Middle frontal gyrus (tissue), 1 donor: Measurements from ENCODE around the gene GFRA4.

ENCODE experiments used
- DNase-seq: peaks from one replicate; pipeline ENCODE4 v3.0.0-alpha.2; 2015; ENCODE audit warnings: low spot score; ENCODE audit errors: extremely low spot score

The GFRA4 gene

GRCh38 chr20:3663031-3663701 lies at the start of gene GFRA4:
Gene GFRA4, minus strand, starts transcription at chr20:3663399. Its CDS starts 0 bp downstream, at chr20:3663399.
- no peak for DNase-seq

DNA sequence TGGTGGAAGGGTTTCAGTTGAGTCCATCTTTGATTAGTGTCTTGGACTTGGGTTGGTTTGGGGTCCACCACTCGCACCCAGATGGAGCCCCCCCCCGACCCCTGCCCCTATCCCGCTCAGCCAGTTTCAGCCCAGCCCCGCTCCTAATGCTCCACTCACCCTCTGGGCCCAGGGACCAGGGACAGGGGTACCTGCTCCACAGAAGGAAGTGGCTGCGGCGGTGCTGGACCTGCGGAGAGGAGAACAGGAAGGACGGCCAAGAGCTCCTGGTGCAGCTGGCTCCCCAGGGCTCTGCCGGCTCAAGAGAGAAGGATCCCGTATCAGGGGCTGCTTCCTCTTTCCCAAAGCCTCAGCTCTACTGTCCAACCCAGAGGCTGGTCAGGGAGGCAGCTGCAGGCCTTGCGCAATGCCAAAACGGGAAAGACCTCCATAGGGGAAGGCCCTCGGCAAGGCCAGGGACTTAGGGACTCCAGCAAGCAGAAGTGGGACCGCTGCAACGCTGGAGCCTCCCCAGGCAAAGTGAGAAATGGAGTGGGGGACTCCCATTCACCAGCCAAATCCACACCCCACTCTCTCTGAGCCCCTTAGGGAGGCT lies 49.2 kb upstream of the GFRA4 start, which contains the start of gene SIGLEC1:
Gene SIGLEC1 (minus strand): TSS at position 322 of the 595 bp plus-strand sequence. CDS start 5,472 bp downstream, outside the sequence.
- DNase-seq: no peak

GRCh38 chr20:3711484-3711941 lies 48.3 kb upstream of the GFRA4 start:
- no peak for DNase-seq

DNA sequence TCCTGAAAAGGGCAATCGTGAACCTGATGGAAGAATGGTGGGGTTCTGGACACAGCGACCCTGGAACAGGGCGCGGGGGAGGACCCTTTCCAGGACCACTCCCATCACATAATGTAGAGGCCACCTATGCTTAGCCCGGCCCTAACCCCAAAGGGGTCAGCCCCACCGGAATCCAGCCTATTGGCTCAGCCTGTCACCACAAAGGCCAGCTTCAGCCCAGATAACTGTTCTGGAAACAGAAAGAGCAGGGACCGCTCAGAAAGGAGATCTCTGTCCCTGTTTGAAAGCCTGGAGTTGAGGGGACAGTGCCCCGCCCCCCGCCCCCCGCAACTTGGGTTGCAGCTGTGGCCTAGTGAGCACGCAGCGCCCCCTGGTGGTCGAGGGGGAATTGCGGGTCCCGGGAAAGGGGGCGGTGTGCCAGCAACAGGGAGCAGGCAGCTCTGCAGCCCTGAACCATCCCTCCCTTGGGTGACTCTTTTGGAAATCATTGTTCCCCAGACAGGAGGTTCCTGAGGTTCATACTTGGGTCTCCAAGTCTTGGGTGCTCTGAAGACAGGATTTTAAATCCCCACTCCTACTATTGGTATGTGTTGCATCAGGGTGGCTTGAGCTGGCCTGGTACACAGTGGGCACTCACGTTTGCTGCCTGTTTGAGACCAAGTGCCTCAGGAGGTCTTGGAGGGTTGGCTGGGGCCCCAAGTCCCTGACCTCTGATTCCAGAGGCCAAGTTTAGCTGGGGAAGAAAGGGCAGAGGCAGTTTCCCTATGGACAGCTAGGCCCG lies 47.7 kb upstream of the GFRA4 start:
- no peak for DNase-seq

DNA sequence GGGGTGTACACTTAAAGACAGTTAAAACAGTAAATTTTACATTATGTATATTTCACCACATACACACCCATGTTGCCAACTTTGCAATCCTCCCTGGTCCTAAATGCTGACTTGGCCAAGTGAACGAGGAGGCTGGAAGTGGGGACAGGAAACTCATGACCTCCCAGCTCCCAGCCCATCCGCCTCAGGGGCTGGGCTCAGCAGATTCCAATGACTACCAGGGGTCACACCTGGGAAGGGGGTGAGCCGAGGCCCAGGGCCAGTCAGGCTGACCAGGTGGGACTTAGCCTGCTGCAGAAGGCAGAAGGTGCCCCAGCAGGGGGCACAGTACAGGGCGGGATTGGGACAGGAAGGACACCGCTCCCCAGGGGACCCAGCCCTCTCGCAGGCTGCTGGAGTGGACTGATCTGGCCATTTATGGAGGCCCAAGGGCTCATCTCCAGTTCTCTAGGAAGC lies 46.8 kb upstream of the GFRA4 start:
- DNase-seq: no peak

DNA sequence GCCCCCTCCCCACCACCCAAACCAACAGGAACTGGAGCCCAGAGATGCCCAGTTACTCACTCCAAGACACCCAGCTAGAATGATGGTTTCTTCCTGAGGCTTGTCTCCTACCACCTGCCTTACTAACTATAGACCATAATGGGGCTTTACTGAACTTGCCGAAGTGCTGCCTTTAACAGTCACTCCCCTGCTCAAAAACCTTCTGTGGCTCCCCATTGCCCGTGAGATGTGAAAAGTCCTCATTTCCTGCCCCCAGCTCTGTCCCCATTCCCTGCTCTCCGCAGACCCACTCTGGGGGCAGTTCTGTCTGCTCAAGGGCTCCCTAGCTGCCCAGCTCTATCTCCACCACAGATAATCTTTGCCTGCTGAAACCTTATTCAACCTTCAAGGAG lies 44.3 kb upstream of the GFRA4 start:
- DNase-seq: no peak

DNA sequence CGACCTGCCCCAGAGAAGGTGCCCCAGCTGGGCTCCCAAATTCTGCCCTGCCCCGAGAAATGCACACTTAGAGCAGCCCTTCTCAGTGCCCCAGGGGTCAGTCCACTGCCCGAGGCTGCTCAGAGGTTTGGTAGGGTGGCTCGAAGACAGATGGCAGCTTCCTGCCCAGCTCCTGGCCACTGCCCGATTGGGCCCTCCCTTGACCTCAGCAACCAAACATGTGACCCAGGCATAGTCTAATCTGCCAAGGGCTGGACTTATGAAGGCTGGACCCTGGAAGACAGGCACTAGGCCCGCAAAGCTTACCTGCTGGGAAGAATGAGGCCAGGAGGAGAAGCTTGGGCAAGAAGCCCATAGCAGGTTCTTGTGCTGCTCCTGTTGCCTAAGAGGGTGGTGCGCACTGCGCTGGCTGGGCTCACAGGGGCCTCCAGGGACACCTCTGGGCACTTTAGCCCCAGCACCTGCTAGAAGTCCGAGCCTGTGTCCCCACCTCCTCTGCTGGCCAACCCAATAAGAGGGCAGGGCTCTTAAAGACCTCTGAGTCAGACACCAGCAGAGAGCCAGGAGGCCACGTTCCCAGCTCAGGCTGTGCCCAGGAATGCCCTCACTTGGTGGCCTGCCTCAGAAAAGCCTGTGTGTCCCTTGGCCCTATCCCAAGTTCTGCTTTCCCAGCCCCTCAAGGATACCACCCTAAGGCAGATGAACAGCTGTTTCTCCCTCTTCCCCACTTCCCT lies 43.7 kb upstream of the GFRA4 start:
- no peak for DNase-seq

DNA sequence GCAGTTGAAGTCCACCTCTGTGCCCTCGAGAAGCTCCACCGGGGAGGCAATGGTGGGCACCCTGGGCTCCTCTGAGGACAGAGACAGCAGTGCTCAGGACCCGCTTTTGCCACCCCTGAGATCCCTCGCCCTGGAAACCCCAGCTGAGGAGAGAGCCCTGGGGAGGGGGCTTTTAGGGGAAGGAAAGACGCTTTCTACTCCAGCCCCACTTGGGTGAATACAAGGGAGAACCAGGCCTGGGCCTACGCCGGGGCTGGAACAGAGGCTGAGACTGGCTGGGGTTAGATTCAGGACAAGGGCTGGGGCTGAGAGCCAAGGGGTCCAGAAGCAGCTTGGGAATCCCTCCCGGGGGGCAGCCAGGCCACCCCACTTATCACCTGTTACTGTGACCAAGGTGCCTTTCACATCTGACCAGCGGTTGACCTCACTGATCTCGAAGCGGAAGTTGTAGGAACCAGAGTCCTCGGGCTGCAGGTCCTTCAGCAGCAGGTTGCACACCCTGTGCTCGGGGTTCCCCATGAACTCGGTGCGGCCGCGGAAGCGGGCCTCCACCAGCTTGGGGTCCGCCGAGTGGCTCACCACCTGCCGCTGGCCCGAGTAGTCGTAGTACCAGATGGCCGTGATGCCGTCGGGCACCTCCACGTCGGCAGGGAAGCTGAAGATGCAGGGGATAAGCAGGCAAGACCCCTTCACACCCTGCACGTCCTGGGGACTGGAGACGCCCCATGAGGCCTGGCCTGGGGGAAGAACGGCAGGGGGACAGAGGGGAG lies 43.0 kb upstream of the GFRA4 start:
- DNase-seq: no peak

GRCh38 chr20:3705491-3705969 lies 42.3 kb upstream of the GFRA4 start:
- DNase-seq: no peak

DNA sequence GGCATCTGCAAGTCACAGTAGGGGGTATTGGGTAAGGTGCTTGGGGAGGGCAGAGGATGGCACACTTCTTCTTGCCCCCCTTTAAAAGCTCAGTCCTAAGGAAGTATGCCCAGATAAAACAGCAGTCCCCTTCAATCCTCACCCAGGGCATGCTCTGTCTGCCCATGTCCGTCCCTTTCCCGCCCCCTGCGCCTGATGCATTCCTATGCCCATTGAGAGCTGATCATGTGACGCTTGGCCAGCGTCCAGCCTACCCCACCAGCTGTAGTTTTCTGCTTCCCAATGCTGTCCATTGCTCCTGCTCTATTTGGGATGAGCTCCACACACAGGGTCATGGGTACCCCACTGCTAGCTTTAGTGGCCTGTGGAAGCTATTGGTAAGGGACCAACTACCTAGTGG lies 40.9 kb upstream of the GFRA4 start:
- no peak for DNase-seq

DNA sequence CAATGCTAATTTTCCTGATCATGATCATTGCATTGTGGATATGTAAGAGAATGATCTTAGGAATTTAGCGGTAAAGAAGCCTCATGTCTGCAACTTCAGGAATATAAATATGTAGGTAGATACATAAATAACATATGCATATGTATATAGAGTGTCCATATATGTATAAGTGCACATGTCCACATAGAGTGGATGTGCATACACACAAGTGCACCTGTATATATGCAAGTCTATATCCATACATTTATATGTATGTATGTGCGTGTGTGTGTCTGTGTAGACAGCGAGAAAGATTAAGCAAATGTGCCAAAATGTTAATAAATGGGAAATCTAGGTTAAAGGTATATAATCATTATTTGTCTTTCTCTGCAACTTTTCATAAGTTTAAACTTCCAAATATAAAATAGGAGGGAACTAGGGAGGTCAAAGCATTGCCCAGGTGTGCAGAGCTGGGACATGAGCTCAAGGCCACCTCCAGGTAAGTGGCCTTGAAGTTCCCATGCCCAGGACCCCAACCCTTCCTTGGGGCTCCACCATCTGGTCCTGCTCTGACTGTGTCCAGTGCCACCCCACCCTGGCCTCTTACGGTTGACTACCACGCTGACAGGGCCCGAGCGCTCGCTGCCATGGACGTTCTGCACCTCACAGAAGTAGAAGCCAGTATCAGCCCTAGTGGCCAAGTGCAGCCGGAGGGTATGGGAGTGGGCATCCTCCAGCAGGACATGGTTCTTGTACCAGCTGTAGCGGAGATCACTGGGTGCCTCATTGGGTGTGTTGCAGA lies 39.6 kb upstream of the GFRA4 start:
- no peak for DNase-seq

DNA sequence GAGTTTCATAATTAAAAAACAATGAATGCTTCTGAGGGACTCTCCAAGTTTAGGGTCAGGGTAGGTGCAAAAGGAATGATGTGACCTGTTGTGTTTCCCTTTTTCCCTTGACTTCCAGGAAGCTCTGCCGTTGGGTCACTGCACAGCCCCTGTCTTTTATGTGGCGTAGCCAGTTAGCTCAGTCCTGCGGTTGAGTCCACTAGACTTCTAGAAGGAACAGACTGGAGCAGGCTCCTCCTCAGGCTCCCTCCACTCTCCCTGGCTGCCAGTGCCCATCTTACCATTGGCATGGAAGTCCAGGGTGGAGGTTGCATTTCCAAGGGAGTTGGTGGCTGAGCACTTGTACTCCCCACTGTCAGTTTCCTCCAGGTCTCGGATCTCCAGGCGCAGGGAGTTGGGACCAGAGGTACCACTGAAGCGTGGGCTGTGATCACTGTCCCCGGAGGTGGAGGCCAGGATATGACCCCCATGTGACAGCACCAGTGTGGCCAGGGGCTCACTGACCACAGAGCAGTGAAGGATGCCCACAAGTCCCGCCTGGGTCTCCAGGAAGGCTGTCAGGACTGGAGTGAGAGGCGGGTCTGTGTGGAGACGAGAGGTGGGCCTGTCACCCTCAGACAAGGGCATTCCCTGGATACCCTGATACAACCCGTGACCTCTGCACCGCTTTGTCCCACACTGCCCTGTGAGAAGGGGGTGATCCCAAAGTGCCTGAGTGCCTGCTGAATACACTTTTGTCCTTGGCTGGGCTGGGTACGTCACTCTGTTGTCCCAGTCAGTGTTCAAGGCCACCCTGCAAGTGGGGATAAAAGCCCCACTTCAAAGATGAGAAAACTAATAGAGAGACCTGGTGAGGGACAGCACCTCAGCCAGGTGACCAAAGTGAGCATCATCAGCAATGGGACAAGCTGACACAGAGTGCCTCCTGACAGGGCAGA lies 38.1 kb upstream of the GFRA4 start:
- no peak for DNase-seq

DNA sequence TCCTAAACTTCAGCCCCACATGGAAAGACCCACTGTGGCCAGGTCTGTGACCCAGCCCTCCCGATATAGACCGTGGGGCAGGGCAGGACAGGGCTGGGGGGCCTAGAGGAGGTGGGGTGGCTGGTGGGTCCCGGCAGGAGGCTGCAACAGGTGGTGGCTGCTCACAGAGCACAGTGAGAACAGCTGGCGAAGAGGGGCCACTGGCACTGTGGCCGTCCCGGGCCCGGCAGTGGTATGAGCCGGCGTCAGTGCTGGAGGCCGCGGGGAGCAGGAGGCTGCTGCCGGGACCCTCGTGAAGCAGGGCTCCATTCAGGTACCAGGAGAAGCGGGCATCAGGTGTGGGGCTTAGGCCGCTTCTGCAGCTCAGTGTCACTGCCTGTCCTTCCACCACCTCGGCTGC lies 35.8 kb upstream of the GFRA4 start:
- no peak for DNase-seq

- DNase-seq: no peak
These were observed 35.4 kb upstream of the GFRA4 start for GRCh38 chr20:3698591-3699001.

GRCh38 chr20:3697588-3698305 lies 34.5 kb upstream of the GFRA4 start:
- no peak for DNase-seq

DNA sequence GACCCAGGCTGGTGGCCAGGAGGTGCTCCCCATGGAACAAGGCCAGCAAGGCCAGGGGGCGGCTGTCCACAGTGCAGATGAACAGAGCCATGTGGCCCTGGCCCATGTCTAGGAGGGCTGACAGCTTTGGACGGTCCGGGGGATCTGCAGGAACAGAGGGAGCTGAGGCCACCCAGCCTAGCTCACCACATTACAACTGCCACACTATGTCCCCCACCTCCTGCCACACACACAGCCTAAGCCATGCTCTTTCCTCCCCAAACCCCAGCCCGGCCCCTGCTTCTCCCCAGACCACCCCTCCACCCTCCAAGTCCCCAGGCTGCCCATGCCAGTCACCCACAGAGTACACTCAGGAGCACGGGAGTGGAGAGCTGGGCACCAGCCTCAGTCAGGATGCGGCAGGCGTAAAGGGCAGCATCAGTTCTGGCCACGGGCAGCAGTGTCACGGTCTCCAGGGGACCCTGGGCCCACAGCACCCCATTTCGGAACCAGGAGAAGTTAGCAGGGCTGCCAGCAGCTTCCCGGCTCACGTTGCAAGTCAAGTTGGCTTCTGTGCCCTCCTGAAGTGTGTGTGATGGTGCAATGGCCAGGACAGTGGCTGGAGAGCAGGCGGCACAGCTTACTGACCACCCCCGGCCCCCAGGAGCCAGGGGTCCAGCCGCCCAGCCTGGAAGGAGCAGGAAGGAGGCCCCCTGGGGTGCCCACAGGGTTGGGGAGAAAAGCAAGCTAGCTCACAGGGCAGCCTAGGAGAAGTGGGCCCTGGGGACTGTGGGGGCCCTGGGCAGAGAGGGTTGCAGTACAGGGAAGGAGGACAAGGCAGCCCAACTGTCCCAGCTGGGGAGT lies 33.8 kb upstream of the GFRA4 start:
- no peak for DNase-seq

DNA sequence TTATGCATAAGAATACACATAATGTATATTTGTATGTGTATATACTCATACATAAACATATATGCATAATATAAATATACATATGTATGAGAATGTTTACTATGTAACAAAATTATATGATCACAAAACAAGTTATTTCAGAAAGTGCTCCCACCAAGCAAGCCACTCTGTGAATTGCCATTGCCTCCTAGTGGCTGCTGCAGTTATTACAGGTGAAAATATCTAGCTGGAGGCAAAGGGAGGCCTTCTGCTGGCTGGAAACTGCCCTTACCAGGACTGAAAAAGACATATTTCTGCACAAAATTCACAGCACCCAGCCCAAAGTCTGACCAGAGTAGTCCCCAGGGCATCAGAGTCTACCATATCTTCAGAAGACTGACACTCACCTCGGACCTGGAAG lies 33.0 kb upstream of the GFRA4 start:
- DNase-seq: no peak
